Kidney capillary endothelial cell (primary cell): Measurements from ENCODE around the gene DOC2A.
"Not testable (repeated sequence)": the region's sequence is repeated elsewhere in the genome, so short reads cannot be mapped to it uniquely, and the experiment has no call there.

Experiments
- DNase-seq: peaks from one replicate; pipeline ENCODE4 v3.0.0-alpha.2; 2018; ENCODE audit warnings: low spot score

The DOC2A gene

GRCh38 chr16:30010844-30011713 is at the start of gene DOC2A:
Gene DOC2A (minus strand): TSS chr16:30011027. CDS start chr16:30010222, 805 bp downstream.
- no peak for DNase-seq

- no peak for DNase-seq
These were observed 49.5 kb upstream of the DOC2A start for GRCh38 chr16:30060346-30060745.

GRCh38 chr16:30054959-30055553 is 44.2 kb upstream of the DOC2A start:
- no peak for DNase-seq

- no peak for DNase-seq
These were observed 43.6 kb upstream of the DOC2A start for GRCh38 chr16:30054451-30054850.

GRCh38 chr16:30053376-30054015 is 42.7 kb upstream of the DOC2A start:
- DNase-seq, result peak; percentile 68

GRCh38 chr16:30052671-30053372 is 42.0 kb upstream of the DOC2A start:
- DNase-seq, result peak; percentile 80

GRCh38 chr16:30051518-30051917 is 40.7 kb upstream of the DOC2A start:
- DNase-seq, result peak; percentile 85

- DNase-seq, result no peak
These were observed 39.0 kb upstream of the DOC2A start for GRCh38 chr16:30049871-30050270.

- DNase-seq, result no peak
These were observed 35.8 kb upstream of the DOC2A start for GRCh38 chr16:30046588-30046987.

GRCh38 chr16:30046178-30046577 is 35.4 kb upstream of the DOC2A start:
- no peak for DNase-seq

- peak; percentile 41 for DNase-seq
These were observed 31.0 kb upstream of the DOC2A start for GRCh38 chr16:30041841-30042240.

- not testable (repeated sequence) for DNase-seq
These were observed 29.9 kb upstream of the DOC2A start for GRCh38 chr16:30040690-30041089.

GRCh38 chr16:30040221-30040620 is 29.4 kb upstream of the DOC2A start:
- DNase-seq, result no peak

GRCh38 chr16:30033270-30033669 is 22.4 kb upstream of the DOC2A start:
- no peak for DNase-seq

GRCh38 chr16:30032083-30032819 is 21.4 kb upstream of the DOC2A start:
- DNase-seq, result peak; percentile 73

- DNase-seq, result no peak
These were observed 20.7 kb upstream of the DOC2A start for GRCh38 chr16:30031477-30031918.

- DNase-seq, result no peak
These were observed 20.1 kb upstream of the DOC2A start, which contains the start of gene TLCD3B for GRCh38 chr16:30030841-30031413. Gene TLCD3B (minus strand): TSS chr16:30031271. CDS start chr16:30030527, 744 bp downstream.

GRCh38 chr16:30030011-30030685 is 19.3 kb upstream of the DOC2A start:
- no peak for DNase-seq

GRCh38 chr16:30028438-30029076 is 17.7 kb upstream of the DOC2A start:
- DNase-seq, result no peak
